ENCODE data around the gene NRBF2.

- TF ChIP-seq POLR2A (IDR thresholded peaks at IDR 0.05) = no peak
- no peak for TF ChIP-seq CTCF (IDR thresholded peaks at IDR 0.05 in 4 of 5, conservative IDR thresholded peaks at IDR 0.05 in 1 of 5)
These were observed 6.9 kb downstream of the NRBF2 start for GRCh38 chr10:63140077-63140476.
